Kidney (tissue), 14 donors: ENCODE data around the gene NEDD1. TPM values are rescaled to one million over a fixed set of nuclear protein-coding genes. Genes with fewer than 3 reads are reported as not detected.
A peak's percentile ranks its signal among the peaks of the same experiment; 100 is the strongest.

Experiments used
- DNase-seq, 5 donors: peaks; one replicate each; pipeline ENCODE4 v3.0.0-alpha.2; 2013 to 2020
- FAIRE-seq: peaks from 2 replicates; lab custom pipeline; 2012; peaks lifted over from hg19 to GRCh38; lab: Jason Lieb, UNC
- H3K27ac ChIP-seq, 2 donors: one replicate each; pipeline ENCODE4 v1.7.0; 2013; ENCODE audit warnings: low read depth in 2 of 2, low read length in 2 of 2, inconsistent platforms in 1 of 2
- H3K27me3 ChIP-seq: one replicate; pipeline ENCODE4 v1.7.1; 2013; ENCODE audit warnings: low read length, inconsistent platforms; ENCODE audit not compliant: control insufficient read depth, insufficient read depth
- H3K36me3 ChIP-seq, 3 donors: one replicate each; pipeline versions ENCODE4 v1.7.0 to v1.7.1; 2013; ENCODE audit warnings: low read length in 3 of 3, control low read depth in 1 of 3, inconsistent platforms in 1 of 3; ENCODE audit not compliant: insufficient read depth in 3 of 3, control insufficient read depth in 2 of 3
- H3K4me1 ChIP-seq, 3 donors: one replicate each; pipeline versions ENCODE4 v1.7.0 to v1.7.1; 2013; ENCODE audit warnings: low read length in 3 of 3, inconsistent platforms in 1 of 3, low read depth in 1 of 3; ENCODE audit not compliant: control insufficient read depth in 2 of 3, insufficient read depth in 2 of 3
- H3K4me3 ChIP-seq, 3 donors: one replicate each; pipeline versions ENCODE4 v1.7.0 to v1.8.1; 2013; ENCODE audit warnings: low read length in 3 of 3, control low read depth in 1 of 3, inconsistent platforms in 1 of 3
- H3K9ac ChIP-seq, 3 donors: one replicate each; pipeline versions ENCODE4 v1.7.0 to v1.7.1; 2013; ENCODE audit warnings: low read length in 3 of 3, control low read depth in 1 of 3, inconsistent platforms in 1 of 3
- H3K9me3 ChIP-seq, 3 donors: one replicate each; pipeline versions ENCODE4 v1.7.0 to v1.7.1; 2013; ENCODE audit warnings: low read length in 3 of 3, control low read depth in 1 of 3, inconsistent platforms in 1 of 3; ENCODE audit not compliant: control insufficient read depth in 2 of 3, insufficient read depth in 1 of 3
- intact Hi-C: fragments of 100-400 bp; cut with DNase I; formaldehyde crosslinking; loops from one replicate; pipeline ENCODE4 v1.11.1; 2022
- polyA plus RNA-seq: library from polyadenylated mRNA; stranded (reverse); fragments of 350-450 nt; fragmentation: Illumina TruSeq; extraction: RNeasy Lipid Tissue Mini Kit (QIAGEN cat#74804); gene quantifications from one replicate; pipeline ENCODE4 v1.2.3, GENCODE V29; 2014; ENCODE audit warnings: low read depth, low replicate concordance; ENCODE audit not compliant: insufficient read depth
- total RNA-seq: library from RNA; stranded (reverse); fragmentation: NEBNext Ultra II Directional; extraction: Animal tissue kit (Norgen Biotek cat#: 25700); gene quantifications from one replicate; pipeline ENCODE4 v1.2.1, GENCODE V29; 2021
- TF ChIP-seq, protein P1 (sequence below): IDR thresholded peaks from 3 replicates; pipeline ENCODE4 v1.5.1; 2012; ENCODE audit warnings: mild to moderate bottlenecking, moderate library complexity, borderline replicate concordance; ENCODE audit not compliant: insufficient read depth; ENCODE audit errors: extremely low read depth
- donor health status: control.
- donor health status: control.
- donor health status: control.
- donor health status: control.
- donor health status: control.
- donor health status: DM: yes; HTN: yes; CAD: no.
- donor health status: Normal renal cell carcinoma (clear cell type).

The NEDD1 gene
- total and polyA plus RNA-seq, 2 donors from 2014 or later: 4.2 to 14.3 TPM

DNA sequence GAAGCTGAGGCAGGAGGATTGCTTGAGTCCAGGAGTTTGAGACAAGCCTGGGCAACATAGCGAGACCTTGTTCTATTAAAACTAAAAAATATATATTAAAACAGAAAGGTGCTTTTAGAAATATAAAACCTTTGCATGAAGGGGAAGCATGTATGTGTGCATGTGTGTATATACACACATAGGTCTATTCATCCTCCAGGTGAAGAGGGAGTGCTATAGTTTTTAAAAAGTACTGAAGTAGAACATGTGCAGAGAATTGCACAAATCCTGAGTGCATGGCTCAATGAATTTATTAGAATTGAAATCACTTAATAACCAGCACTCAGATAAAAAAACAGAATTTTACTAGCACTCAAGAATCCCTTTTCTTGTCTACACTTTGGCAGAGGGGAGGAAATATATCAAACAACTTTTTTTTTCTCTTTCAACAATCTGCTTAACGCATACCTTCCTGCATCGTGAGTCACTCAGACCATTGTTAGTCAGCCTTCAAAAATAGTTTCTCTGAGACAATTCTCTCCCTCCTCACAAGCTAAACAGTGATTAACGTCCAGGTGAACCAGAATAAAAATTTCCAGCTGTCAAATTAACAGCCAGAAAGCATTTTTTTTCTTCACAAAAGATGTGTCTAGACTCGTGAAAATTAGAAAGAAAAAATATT lies 17.7 kb upstream of the NEDD1 start:
- FAIRE-seq: no peak

DNA sequence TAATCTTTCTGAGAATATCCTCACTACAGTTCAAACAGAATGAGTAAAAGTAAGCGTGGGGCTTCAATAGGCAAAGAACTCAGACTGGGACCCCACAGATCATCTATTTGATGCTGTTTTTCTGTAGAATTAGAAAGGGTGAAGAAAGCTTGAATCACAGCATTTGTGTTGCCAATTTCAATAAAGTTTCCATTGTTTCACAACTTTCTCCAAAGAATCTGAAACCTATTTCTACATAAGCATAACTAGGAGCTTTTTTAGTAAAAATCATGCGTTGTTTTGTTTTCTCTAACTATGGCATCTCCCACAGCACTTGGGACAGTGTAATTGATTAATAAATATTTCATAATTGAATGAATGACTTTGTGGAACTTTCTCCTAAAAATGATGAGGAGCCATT lies 16.7 kb upstream of the NEDD1 start:
- no peaks in the 10 kb centered on the region for H3K9me3 ChIP-seq
- no peak overlapping the region for H3K4me3 ChIP-seq
- no peaks in the 10 kb centered on the region for H3K27me3 ChIP-seq
- H3K4me1 ChIP-seq: no peaks in the 10 kb centered on the region
- TF ChIP-seq, protein P1, sequence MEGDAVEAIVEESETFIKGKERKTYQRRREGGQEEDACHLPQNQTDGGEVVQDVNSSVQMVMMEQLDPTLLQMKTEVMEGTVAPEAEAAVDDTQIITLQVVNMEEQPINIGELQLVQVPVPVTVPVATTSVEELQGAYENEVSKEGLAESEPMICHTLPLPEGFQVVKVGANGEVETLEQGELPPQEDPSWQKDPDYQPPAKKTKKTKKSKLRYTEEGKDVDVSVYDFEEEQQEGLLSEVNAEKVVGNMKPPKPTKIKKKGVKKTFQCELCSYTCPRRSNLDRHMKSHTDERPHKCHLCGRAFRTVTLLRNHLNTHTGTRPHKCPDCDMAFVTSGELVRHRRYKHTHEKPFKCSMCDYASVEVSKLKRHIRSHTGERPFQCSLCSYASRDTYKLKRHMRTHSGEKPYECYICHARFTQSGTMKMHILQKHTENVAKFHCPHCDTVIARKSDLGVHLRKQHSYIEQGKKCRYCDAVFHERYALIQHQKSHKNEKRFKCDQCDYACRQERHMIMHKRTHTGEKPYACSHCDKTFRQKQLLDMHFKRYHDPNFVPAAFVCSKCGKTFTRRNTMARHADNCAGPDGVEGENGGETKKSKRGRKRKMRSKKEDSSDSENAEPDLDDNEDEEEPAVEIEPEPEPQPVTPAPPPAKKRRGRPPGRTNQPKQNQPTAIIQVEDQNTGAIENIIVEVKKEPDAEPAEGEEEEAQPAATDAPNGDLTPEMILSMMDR: no peak
- FAIRE-seq (no peak), DNase-seq (no peak)
- H3K9ac ChIP-seq: no peak overlapping the region
- intact Hi-C loops: no loop called here
- no peaks in the 10 kb centered on the region for H3K36me3 ChIP-seq
- no peak overlapping the region for H3K27ac ChIP-seq

More for the DNA sequence above, 17.7 kb upstream of the NEDD1 start:
- H3K36me3 ChIP-seq: no peaks in the 10 kb centered on the region
- no peak overlapping the region for H3K9ac ChIP-seq
- intact Hi-C loops: no loop called here
- no peaks in the 10 kb centered on the region for H3K27me3 ChIP-seq
- no peak for DNase-seq
- TF ChIP-seq, protein P1: no peak
- no peak overlapping the region for H3K27ac ChIP-seq
- H3K9me3 ChIP-seq: no peaks in the 10 kb centered on the region
- no peaks in the 10 kb centered on the region for H3K4me1 ChIP-seq
- H3K4me3 ChIP-seq: no peak overlapping the region

GRCh38 chr12:96892104-96892503 lies 15.0 kb upstream of the NEDD1 start:
- no peak for FAIRE-seq
- no peaks in the 10 kb centered on the region for H3K4me1 ChIP-seq
- H3K27me3 ChIP-seq: no peaks in the 10 kb centered on the region
- intact Hi-C loops: no loop called here
- H3K4me3 ChIP-seq: no peak overlapping the region
- H3K9me3 ChIP-seq: no peaks in the 10 kb centered on the region
- DNase-seq: peak in 1 of 5 donors; percentile 36
- no peak overlapping the region for H3K9ac ChIP-seq
- TF ChIP-seq, protein P1: no peak
- no peaks in the 10 kb centered on the region for H3K36me3 ChIP-seq
- H3K27ac ChIP-seq: no peak overlapping the region
